Left ventricle myocardium inferior (tissue), 1 donor: Measurements from ENCODE around the gene STC2. TPM values are rescaled to one million over a fixed set of nuclear protein-coding genes. Genes with fewer than 3 reads are reported as not detected.

Source experiments
- DNase-seq: peaks from one replicate; pipeline ENCODE4 v3.0.0-alpha.2; 2020
- H3K27ac ChIP-seq: fragments of 200-600 bp; replicated peaks from 2 replicates; pipeline ENCODE4 v1.8.0; 2021
- H3K27me3 ChIP-seq: fragments of 200-600 bp; 2 replicates; pipeline ENCODE4 v1.8.0; 2021; ENCODE audit warnings: low read depth
- H3K36me3 ChIP-seq: fragments of 200-600 bp; 2 replicates; pipeline ENCODE4 v1.8.0; 2021
- H3K4me1 ChIP-seq: fragments of 200-600 bp; 2 replicates; pipeline ENCODE4 v1.8.0; 2021
- H3K4me3 ChIP-seq: fragments of 200-600 bp; 2 replicates; pipeline ENCODE4 v1.8.0; 2021; ENCODE audit warnings: mild to moderate bottlenecking, moderate library complexity
- H3K9me3 ChIP-seq: fragments of 200-600 bp; replicated peaks from 2 replicates; pipeline ENCODE4 v1.8.0; 2021
- intact Hi-C: fragments of 100-400 bp; cut with micrococcal nuclease; formaldehyde crosslinking; loops from one replicate; pipeline ENCODE4 v1.11.0; 2022
- total RNA-seq: library from RNA; stranded (reverse); fragmentation: NEBNext Ultra II Directional; extraction: Animal tissue kit (Norgen Biotek cat#: 25700); gene quantifications from one replicate; pipeline ENCODE4 v1.2.1, GENCODE V29; 2021
- TF ChIP-seq, protein P1 (sequence below): fragments of 200-600 bp; IDR thresholded peaks from 2 replicates; pipeline ENCODE4 v1.8.0; 2021; ENCODE audit warnings: antibody characterized with exemption, mild to moderate bottlenecking, borderline replicate concordance
- donor health status: DM: no; HTN: yes; CAD: no; lungs with severe emphysema.

STC2 gene
- total RNA-seq, 1 donor from 2014 or later = 12.4 TPM

DNA sequence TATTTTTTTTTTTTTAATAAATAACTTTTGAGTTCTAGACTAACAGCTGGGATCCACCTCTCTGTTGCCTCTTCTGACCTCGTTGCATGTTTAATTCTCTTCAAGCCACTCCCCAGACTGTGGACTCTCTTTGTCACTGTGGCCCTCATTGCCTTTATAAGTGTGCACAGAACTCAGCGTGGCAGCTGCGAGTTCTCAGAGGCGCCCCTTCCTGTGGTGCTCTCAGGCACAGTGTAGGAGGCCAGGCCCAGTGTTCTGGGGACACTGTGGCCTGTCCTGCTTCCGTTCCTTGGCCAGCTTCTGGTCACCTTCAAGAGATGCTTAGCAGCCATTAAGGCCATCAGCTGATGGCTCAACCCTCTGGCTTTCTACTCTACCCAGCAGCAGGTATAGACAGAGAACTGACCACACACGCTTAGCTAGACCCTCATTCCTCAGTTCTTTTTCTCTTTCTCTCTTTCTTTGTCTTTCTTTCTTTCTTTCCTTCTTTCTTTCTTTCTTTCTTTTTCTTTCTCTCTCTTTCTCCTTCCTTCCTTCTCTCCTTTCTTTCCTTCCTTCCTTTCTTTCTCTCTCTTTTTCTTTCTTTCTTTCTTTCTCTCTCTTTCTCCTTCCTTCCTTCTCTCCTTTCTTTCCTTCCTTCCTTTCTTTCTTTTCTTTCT, 27.7 kb downstream of the STC2 start:
- no peak for DNase-seq
- intact Hi-C loops = no loop called here
- no peaks in the 10 kb centered on the region for H3K9me3 ChIP-seq
- no peaks in the 10 kb centered on the region for H3K27me3 ChIP-seq
- H3K27ac ChIP-seq = no peak overlapping the region
- no peaks in the 10 kb centered on the region for H3K36me3 ChIP-seq
- TF ChIP-seq, protein P1, sequence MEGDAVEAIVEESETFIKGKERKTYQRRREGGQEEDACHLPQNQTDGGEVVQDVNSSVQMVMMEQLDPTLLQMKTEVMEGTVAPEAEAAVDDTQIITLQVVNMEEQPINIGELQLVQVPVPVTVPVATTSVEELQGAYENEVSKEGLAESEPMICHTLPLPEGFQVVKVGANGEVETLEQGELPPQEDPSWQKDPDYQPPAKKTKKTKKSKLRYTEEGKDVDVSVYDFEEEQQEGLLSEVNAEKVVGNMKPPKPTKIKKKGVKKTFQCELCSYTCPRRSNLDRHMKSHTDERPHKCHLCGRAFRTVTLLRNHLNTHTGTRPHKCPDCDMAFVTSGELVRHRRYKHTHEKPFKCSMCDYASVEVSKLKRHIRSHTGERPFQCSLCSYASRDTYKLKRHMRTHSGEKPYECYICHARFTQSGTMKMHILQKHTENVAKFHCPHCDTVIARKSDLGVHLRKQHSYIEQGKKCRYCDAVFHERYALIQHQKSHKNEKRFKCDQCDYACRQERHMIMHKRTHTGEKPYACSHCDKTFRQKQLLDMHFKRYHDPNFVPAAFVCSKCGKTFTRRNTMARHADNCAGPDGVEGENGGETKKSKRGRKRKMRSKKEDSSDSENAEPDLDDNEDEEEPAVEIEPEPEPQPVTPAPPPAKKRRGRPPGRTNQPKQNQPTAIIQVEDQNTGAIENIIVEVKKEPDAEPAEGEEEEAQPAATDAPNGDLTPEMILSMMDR = no peak
- peaks cover 6% of the 10 kb centered on the region for H3K4me1 ChIP-seq
- no peak overlapping the region for H3K4me3 ChIP-seq

DNA sequence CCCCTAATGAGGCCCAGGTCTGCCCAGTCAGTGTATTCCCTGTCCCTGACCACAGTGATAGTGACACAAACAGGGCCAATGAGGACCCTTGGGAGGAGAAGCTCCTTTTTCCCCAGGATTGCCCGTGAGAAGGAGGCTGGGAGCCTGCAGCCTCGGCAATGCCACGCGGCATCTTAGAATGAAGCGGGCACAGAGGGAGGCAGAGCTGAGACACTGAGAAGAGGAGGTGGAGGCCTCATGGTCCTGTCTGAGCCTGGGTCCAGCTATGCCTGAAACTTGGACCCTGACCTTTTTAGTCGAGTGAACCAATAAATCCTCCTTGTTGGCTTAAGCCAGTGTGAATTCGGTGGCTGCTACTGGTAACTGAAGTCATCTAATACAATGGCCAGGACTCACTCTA, 28.4 kb downstream of the STC2 start:
- intact Hi-C loops = no loop called here
- peaks cover 6% of the 10 kb centered on the region for H3K4me1 ChIP-seq
- H3K27me3 ChIP-seq = peaks cover under 1% of the 10 kb centered on the region
- H3K36me3 ChIP-seq = no peaks in the 10 kb centered on the region
- no peaks in the 10 kb centered on the region for H3K9me3 ChIP-seq
- no peak overlapping the region for H3K4me3 ChIP-seq
- no peak for DNase-seq
- TF ChIP-seq, protein P1 = no peak
- no peak overlapping the region for H3K27ac ChIP-seq

DNA sequence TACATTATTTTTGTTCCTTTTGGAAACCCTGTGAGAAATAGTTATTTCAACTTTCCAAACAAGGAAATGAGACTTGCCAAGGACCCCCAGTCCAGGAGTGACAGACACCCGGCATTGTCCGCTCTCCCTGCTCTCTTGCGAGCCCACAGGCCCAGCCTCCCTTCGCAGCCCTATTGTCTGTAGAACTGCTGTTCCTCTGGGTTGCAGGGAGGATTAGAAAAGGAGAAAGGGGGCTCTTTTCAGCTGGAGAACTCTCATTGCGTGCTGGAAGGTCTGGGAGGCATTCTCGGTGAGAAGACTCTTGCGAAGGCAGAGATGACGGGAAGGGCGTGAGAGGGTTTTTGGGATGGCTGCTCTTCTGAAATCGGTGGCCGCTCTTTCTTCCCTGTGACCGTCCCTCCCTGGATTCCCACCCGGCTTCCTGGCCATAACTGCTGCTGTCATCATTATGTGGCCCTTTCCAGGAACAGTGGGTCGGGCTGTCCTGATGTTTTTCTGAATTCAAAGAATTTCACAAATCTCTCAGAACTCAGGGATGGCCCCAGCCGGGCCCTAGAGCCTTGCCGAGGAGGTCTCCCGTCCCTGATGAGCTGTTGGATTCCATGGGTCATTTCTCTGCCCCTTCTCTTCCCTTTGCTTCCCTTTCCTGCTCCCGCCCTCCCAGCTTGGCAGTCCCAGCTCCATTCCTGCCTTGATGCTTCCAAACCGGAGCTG, 29.8 kb downstream of the STC2 start:
- TF ChIP-seq, protein P1 = no peak

DNA sequence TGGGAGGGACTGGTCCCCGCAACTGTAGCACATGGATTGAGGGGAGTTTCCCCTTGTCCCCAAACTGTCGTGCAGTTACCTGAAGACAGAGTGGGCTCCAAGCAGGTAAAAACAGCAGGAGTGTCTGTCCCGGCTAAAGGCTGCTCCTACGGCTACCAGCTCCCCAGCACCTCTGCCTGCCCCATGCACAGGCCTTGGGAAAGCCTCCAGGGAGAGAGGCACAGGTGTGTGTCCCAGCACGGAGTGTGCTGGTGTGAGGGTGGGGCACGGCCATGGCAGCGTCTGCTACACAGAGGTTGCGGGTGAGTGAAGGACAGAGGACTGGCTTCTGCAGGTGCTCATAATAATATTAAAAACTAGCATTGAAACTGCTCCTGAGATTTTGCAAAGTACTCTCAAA, 30.4 kb downstream of the STC2 start:
- Histone ChIP-seq H3K27ac (no peak overlapping the region), H3K4me3 (no peak overlapping the region), H3K27me3 (peaks cover 10% of the 10 kb centered on the region), H3K4me1 (peaks cover 16% of the 10 kb centered on the region), H3K36me3 (no peaks in the 10 kb centered on the region), H3K9me3 (no peaks in the 10 kb centered on the region)
- no peak for DNase-seq
- TF ChIP-seq, protein P1 = no peak
- intact Hi-C loops = no loop called here

More for the DNA sequence above, 29.8 kb downstream of the STC2 start:
- no peak overlapping the region for H3K4me3 ChIP-seq
- intact Hi-C loops = no loop called here
- no peaks in the 10 kb centered on the region for H3K36me3 ChIP-seq
- peaks cover 10% of the 10 kb centered on the region for H3K27me3 ChIP-seq
- peaks cover 16% of the 10 kb centered on the region for H3K4me1 ChIP-seq
- H3K9me3 ChIP-seq = no peaks in the 10 kb centered on the region
- DNase-seq = no peak
- H3K27ac ChIP-seq = no peak overlapping the region

DNA sequence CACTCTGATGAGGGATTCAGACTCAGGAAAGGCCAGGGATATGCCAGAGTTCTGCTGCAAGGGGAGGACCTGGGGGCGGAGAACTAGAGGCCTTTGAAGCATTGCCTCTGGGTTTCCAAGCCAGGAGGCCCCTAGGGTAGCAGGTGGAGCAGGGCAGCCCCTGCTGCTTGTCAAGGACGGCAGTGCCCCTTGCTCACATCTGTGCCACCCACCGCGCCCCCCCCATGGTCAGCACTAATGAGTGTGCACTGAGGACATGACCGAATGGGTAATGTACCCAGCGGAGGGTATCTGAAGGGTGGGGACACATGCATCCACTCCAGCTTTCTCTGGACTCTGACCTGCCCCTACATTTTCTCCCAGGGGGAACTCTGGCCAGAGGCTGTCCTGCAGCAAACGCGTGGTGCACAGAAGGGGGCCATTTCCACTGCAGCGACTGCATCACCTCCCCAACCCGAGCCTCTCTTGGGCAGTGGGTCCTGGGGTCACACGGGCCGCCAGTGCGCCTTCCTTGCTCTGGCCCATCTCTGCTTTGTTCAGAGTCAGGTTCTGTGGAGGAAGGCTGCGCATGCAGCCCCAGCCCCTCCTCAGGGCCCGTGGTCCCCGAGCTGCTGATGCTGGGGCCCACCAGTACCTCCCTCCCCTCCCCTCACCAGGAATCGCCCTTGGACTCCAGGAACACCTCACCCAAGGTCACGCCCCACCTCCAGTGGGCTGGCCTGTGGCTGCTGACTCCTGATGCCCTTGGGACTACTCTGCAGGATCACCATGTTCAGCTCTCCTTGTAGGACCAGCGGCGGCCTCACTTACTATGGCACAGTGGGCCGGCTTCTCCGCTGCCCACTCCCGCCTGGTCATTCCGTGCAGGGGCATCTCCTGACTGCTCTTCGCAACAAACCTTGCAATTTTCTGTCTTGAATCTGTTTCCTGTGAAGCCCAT, 31.2 kb downstream of the STC2 start:
- peaks cover 10% of the 10 kb centered on the region for H3K27me3 ChIP-seq
- TF ChIP-seq, protein P1 = no peak
- no peak for DNase-seq
- no peak overlapping the region for H3K27ac ChIP-seq
- no peaks in the 10 kb centered on the region for H3K9me3 ChIP-seq
- no peak overlapping the region for H3K4me3 ChIP-seq
- H3K4me1 ChIP-seq = peaks cover 11% of the 10 kb centered on the region
- intact Hi-C loops = no loop called here
- H3K36me3 ChIP-seq = no peaks in the 10 kb centered on the region
